ENCODE data around the gene SH2D3A.

SH2D3A gene

GRCh38 chr19:6788896-6789295 is 21.7 kb upstream of the SH2D3A start:
- H3K9me3 ChIP-seq (ENCODE audit: control insufficient read depth, insufficient read depth, low read depth, low read length), result no peaks in the 10 kb centered on the region
- no peak overlapping the region for H3K27ac ChIP-seq (ENCODE audit: extremely low read depth, low read depth, low read length)
- POLR2A ChIA-PET, result no interaction called here
- H3K36me3 ChIP-seq (ENCODE audit: control insufficient read depth in 2 of 2, insufficient read depth in 1 of 2, low read length in 2 of 2), result no peaks in the 10 kb centered on the region
- no peak for TF ChIP-seq ZNF514 (tag by site-specific recombination; IDR thresholded peaks at IDR 0.05)
- TF ChIP-seq PRDM10 (tag by site-specific recombination; IDR thresholded peaks at IDR 0.05), result peak; percentile 77
- TF ChIP-seq HOXA7 (CRISPR knock-in tag; IDR thresholded peaks at IDR 0.05; ENCODE audit: borderline replicate concordance), result no peak
- no peak for TF ChIP-seq ZNF223 (tag by site-specific recombination; IDR thresholded peaks at IDR 0.05)
- TF ChIP-seq ELK4 (IDR thresholded peaks at IDR 0.05; ENCODE audit: borderline replicate concordance, low read depth, low read length), result no peak
- TF ChIP-seq HOXD13 (CRISPR knock-in tag; IDR thresholded peaks at IDR 0.05; ENCODE audit: borderline replicate concordance), result no peak
- CTCF ChIA-PET, result no interaction called here
- peaks cover 2% of the 10 kb centered on the region; the same call in 1 of the 2 replicates for H3K4me1 ChIP-seq (ENCODE audit: control insufficient read depth, insufficient read depth, low read length)
- H3K4me3 ChIP-seq (ENCODE audit: low read depth, low read length), result no peak overlapping the region

GRCh38 chr19:6787393-6787792 is 20.2 kb upstream of the SH2D3A start:
- no peak overlapping the region for H3K27ac ChIP-seq (ENCODE audit: extremely low read depth, low read depth, low read length)
- no peak overlapping the region for H3K4me3 ChIP-seq (ENCODE audit: low read depth, low read length)
- ChIA-PET CTCF (no interaction called here), POLR2A (no interaction called here)
- H3K36me3 ChIP-seq (ENCODE audit: control insufficient read depth in 2 of 2, insufficient read depth in 1 of 2, low read length in 2 of 2), result no peaks in the 10 kb centered on the region
- H3K4me1 ChIP-seq (ENCODE audit: control insufficient read depth, insufficient read depth, low read length), result peaks cover 2% of the 10 kb centered on the region; the same call in 1 of the 2 replicates
- no peaks in the 10 kb centered on the region for H3K9me3 ChIP-seq (ENCODE audit: control insufficient read depth, insufficient read depth, low read depth, low read length)
- TF ChIP-seq ZNF354C (tag by site-specific recombination; IDR thresholded peaks at IDR 0.05; ENCODE audit: borderline replicate concordance, low read depth) (no peak), GLIS2 (tag by site-specific recombination; IDR thresholded peaks at IDR 0.05) (no peak), TSHZ1 (tag by site-specific recombination; IDR thresholded peaks at IDR 0.05; ENCODE audit: borderline replicate concordance) (no peak), ZNF664 (tag by site-specific recombination; IDR thresholded peaks at IDR 0.05) (peak; percentile 58; the same call in 1 of the 2 replicates), ZFP3 (tag by site-specific recombination; IDR thresholded peaks at IDR 0.05; ENCODE audit: low read depth) (no peak), ZNF629 (tag by site-specific recombination; IDR thresholded peaks at IDR 0.05) (0 out of 2 replicates have a peak, but pooled peaks have one; percentile 14), ZNF600 (tag by site-specific recombination; IDR thresholded peaks at IDR 0.05) (no peak), ZSCAN5A (tag by site-specific recombination; IDR thresholded peaks at IDR 0.05) (no peak), ZNF169 (tag by site-specific recombination; IDR thresholded peaks at IDR 0.05) (no peak), GLI2 (tag by site-specific recombination; IDR thresholded peaks at IDR 0.05; ENCODE audit: borderline replicate concordance, low read depth) (no peak), ZNF704 (tag by site-specific recombination; IDR thresholded peaks at IDR 0.05) (no peak), ZNF24 (tag by site-specific recombination; IDR thresholded peaks at IDR 0.05) (no peak), REST (tag by site-specific recombination; IDR thresholded peaks at IDR 0.05) (0 out of 2 replicates have a peak, but pooled peaks have one; percentile 44), KLF1 (tag by site-specific recombination; IDR thresholded peaks at IDR 0.05) (no peak), ZNF155 (tag by site-specific recombination; IDR thresholded peaks at IDR 0.05) (no peak)

Data from HEK293 (cell line).